AG09309 (cell line): ENCODE data around the gene RHOA.

Experiments
- DNase-seq: peaks from one replicate; pipeline ENCODE4 v3.0.0-alpha.2; 2010; ENCODE audit warnings: low read depth
- H3K4me3 ChIP-seq: 2 replicates; pipeline ENCODE4 v1.5.1; 2011; ENCODE audit warnings: mild to moderate bottlenecking, low read depth, low read length, moderate library complexity; ENCODE audit not compliant: control insufficient read depth
- TF ChIP-seq, protein P1 (sequence below): IDR thresholded peaks from 2 replicates; pipeline ENCODE4 v1.5.1; 2011; ENCODE audit warnings: mild to moderate bottlenecking, low read depth, low read length, inconsistent platforms; ENCODE audit not compliant: insufficient read depth, control insufficient read depth; ENCODE audit errors: missing control alignments

RHOA gene

DNA sequence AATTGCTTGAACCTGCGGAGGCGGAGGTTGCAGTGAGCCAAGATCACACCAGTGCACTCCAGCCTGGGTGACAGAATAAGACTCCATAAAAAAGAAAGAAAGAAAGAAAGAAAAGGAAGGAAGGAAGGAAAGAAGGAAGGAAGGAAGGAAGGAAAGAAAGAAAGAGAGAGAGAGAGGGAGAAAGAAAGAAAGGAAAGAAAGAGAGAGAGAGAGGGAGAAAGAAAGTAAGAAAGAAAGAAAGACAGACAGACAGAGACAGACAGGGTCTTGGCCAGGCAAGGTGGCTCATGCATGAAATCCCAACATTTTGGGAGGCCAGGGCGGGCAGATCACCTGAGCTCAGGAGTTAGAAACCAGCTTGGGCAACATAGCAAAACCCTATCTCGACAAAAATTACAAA, 41.8 kb upstream of the RHOA start:
- no peak overlapping the region for H3K4me3 ChIP-seq
- TF ChIP-seq, protein P1, sequence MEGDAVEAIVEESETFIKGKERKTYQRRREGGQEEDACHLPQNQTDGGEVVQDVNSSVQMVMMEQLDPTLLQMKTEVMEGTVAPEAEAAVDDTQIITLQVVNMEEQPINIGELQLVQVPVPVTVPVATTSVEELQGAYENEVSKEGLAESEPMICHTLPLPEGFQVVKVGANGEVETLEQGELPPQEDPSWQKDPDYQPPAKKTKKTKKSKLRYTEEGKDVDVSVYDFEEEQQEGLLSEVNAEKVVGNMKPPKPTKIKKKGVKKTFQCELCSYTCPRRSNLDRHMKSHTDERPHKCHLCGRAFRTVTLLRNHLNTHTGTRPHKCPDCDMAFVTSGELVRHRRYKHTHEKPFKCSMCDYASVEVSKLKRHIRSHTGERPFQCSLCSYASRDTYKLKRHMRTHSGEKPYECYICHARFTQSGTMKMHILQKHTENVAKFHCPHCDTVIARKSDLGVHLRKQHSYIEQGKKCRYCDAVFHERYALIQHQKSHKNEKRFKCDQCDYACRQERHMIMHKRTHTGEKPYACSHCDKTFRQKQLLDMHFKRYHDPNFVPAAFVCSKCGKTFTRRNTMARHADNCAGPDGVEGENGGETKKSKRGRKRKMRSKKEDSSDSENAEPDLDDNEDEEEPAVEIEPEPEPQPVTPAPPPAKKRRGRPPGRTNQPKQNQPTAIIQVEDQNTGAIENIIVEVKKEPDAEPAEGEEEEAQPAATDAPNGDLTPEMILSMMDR = no peak

DNA sequence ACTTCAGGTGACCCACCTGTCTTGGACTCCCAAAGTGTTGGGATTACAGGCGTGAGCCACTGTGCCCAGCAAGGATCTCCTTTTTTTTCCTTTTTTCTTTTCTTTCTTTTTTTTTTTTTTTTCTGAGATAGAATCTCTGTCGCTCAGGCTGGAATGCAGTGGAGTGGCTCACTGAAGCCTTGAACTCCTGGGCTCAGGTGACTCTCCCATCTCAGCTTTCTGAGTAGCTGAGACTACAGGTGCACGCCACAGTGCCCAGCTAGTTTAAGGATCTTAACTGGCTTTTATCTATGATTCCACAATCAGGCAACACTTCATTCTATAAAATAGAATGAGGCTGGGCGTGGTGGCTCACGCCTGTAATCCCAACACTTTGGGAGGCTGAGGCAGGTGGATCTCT, 33.6 kb upstream of the RHOA start:
- no peak overlapping the region for H3K4me3 ChIP-seq
- TF ChIP-seq, protein P1 = no peak
- DNase-seq = no peak

More for the DNA sequence above, 41.8 kb upstream of the RHOA start:
- DNase-seq = no peak

DNA sequence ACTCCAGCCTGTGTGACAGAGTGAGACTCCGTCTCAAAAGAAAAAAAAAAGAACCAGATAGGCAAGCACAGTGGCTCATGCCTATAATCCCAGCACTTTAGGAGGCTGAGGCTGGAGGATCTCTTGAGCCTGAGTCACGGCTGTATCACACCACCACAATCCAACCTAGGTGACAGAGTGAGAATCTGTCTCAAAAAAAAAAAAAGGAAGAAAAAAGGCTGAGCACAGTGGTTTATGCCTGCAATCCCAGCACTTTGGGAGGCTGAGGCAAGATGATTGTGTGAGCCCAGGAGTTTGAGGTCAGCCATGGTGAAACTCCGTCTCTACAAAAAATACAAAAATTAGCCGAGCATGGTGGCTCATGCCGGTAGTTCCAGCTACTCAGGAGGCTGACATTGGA, 23.0 kb upstream of the RHOA start:
- no peak for DNase-seq
- H3K4me3 ChIP-seq = no peak overlapping the region
- TF ChIP-seq, protein P1 = no peak

DNA sequence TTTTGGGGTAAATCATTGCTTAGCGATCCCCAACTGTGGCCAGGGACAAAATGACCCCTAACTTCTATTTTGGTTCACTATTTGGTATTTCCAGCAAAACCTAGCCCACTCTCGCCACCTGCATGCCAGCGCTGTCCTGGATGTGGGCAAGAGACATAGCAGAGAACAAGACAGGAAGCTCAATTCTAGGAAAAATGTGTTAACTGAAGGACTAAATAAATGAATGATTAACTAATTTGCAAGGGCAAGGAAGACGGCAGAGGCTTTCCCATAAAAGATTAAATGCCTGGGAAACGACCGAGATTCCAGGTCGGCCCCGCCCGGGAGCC, 16.9 kb upstream of the RHOA start:
- TF ChIP-seq, protein P1 = no peak
- H3K4me3 ChIP-seq = peak overlapping the region; percentile 81
- DNase-seq = no peak

DNA sequence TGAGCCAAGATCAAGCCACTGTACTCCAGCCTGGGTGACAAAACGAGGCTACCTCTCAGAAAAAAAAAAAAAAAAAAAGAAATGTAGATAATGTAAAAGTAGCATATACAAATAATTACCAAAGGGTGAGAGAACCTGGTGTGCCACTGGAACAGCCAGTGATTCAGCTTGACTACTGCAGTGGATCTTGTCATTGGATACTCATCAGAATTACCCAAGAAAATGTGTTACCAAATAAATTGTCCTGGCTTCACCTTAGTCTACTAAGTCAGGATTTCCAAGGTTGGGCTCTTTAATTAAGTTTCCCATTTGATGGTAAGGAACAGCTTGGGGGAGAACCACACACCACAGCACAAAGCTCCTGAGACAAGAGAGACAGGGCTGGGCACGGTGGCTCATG, 15.8 kb upstream of the RHOA start:
- TF ChIP-seq, protein P1 = no peak
- DNase-seq = no peak
- H3K4me3 ChIP-seq = no peak overlapping the region

GRCh38 chr3:49424816-49425215, 13.0 kb upstream of the RHOA start:
- DNase-seq = no peak
- TF ChIP-seq, protein P1 = no peak
- no peak overlapping the region for H3K4me3 ChIP-seq
